ENCODE data around the gene ZSCAN29.
A peak's percentile ranks its signal among the peaks of the same experiment; 100 is the strongest.
"Not testable (repeated sequence)": the region's sequence is repeated elsewhere in the genome, so short reads cannot be mapped to it uniquely, and the experiment has no call there.

ZSCAN29 gene

GRCh38 chr15:43370975-43371974, at the start of gene ZSCAN29, which contains the start of gene TUBGCP4:
Gene ZSCAN29, minus strand, starts transcription at chr15:43371043. Its CDS starts 1,130 bp downstream, at chr15:43369913.
Gene TUBGCP4, plus strand, starts transcription at chr15:43371101. Its CDS starts 254 bp downstream, at chr15:43371355.
- DNase-seq: peak; percentile 71

GRCh38 chr15:43420435-43420834, 49.6 kb upstream of the ZSCAN29 start:
- no peak for DNase-seq

GRCh38 chr15:43414196-43414595, 43.4 kb upstream of the ZSCAN29 start:
- DNase-seq: no peak

- no peak for DNase-seq
These were observed 41.3 kb upstream of the ZSCAN29 start for GRCh38 chr15:43412096-43412495.

- DNase-seq: peak; percentile 6
These were observed 39.9 kb upstream of the ZSCAN29 start for GRCh38 chr15:43410572-43411214.

- no peak for DNase-seq
These were observed 37.9 kb upstream of the ZSCAN29 start for GRCh38 chr15:43408789-43409188.

GRCh38 chr15:43406808-43407207, 36.0 kb upstream of the ZSCAN29 start:
- no peak for DNase-seq

- DNase-seq: no peak
These were observed 35.3 kb upstream of the ZSCAN29 start for GRCh38 chr15:43406189-43406588.

GRCh38 chr15:43404130-43404529, 33.3 kb upstream of the ZSCAN29 start:
- no peak for DNase-seq

- DNase-seq: no peak
These were observed 32.8 kb upstream of the ZSCAN29 start for GRCh38 chr15:43403616-43404015.

- DNase-seq: no peak
These were observed 31.4 kb upstream of the ZSCAN29 start for GRCh38 chr15:43402255-43402654.

- DNase-seq: not testable (repeated sequence)
These were observed 22.7 kb upstream of the ZSCAN29 start for GRCh38 chr15:43393592-43393991.

GRCh38 chr15:43390723-43391122, 19.9 kb upstream of the ZSCAN29 start:
- peak; percentile 43 for DNase-seq

- peak; percentile 8 for DNase-seq
These were observed 12.2 kb upstream of the ZSCAN29 start for GRCh38 chr15:43383070-43383469.

- no peak for DNase-seq
These were observed 11.5 kb upstream of the ZSCAN29 start for GRCh38 chr15:43382310-43382709.

GRCh38 chr15:43378601-43379000, 7.8 kb upstream of the ZSCAN29 start:
- no peak for DNase-seq

- peak; percentile 13 for DNase-seq
These were observed 5.3 kb upstream of the ZSCAN29 start for GRCh38 chr15:43376017-43376705.

- peak; percentile 8 for DNase-seq
These were observed 401 bp downstream of the ZSCAN29 start for GRCh38 chr15:43370310-43370974.

GRCh38 chr15:43361313-43361903, 9.4 kb downstream of the ZSCAN29 start:
- no peak for DNase-seq

GRCh38 chr15:43360821-43361220, 10.0 kb downstream of the ZSCAN29 start:
- DNase-seq: no peak

- no peak for DNase-seq
These were observed 18.0 kb downstream of the ZSCAN29 start for GRCh38 chr15:43352693-43353382.

- no peak for DNase-seq
These were observed 23.7 kb downstream of the ZSCAN29 start for GRCh38 chr15:43347114-43347513.

Measured in HCEC 1CT (cell line).